Measurements from ENCODE around the gene SCYGR7. TPM values are rescaled to one million over a fixed set of nuclear protein-coding genes. Genes with fewer than 3 reads are reported as not detected.

Gene SCYGR7
- total RNA-seq, 2 donors from 2014 or later, result not detected

DNA sequence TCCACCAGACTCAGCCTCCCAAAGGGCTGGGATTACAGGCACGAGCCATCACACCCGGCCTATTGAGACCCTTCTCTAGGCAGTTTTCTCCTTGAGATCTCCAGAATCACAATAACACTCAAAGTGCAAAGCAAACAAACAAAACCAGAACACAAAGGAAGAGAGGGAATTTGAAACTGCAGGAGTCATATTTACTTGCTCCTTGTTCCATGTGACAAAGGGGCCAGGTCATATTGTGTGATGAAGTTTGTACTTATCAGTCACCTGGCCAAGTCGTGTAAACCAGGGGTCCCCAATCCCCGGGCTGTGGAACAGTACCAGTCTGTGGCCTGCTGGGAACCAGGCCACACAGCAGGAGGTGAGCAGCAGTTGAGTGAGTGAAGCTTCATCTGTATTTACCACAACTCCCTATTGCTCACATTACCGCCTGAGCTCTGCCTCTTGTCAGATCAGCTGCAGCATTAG, 44.1 kb downstream of the SCYGR7 start:
- Histone ChIP-seq H3K9me3 (no peaks in the 10 kb centered on the region), H3K9ac (ENCODE audit: low read depth in 2 of 2, low read length in 2 of 2) (no peak overlapping the region), H3K27ac (no peak overlapping the region), H3K27me3 (no peaks in the 10 kb centered on the region), H3K36me3 (no peaks in the 10 kb centered on the region), H3K4me1 (peaks cover 9% of the 10 kb centered on the region), H3K4me3 (no peak overlapping the region)
- TF ChIP-seq, protein P1, sequence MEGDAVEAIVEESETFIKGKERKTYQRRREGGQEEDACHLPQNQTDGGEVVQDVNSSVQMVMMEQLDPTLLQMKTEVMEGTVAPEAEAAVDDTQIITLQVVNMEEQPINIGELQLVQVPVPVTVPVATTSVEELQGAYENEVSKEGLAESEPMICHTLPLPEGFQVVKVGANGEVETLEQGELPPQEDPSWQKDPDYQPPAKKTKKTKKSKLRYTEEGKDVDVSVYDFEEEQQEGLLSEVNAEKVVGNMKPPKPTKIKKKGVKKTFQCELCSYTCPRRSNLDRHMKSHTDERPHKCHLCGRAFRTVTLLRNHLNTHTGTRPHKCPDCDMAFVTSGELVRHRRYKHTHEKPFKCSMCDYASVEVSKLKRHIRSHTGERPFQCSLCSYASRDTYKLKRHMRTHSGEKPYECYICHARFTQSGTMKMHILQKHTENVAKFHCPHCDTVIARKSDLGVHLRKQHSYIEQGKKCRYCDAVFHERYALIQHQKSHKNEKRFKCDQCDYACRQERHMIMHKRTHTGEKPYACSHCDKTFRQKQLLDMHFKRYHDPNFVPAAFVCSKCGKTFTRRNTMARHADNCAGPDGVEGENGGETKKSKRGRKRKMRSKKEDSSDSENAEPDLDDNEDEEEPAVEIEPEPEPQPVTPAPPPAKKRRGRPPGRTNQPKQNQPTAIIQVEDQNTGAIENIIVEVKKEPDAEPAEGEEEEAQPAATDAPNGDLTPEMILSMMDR (IDR thresholded peaks at IDR 0.05), result no peak
- DNase-seq, result no peak
- intact Hi-C loops (cut with DNase I), result loop anchor here (5.0 kb wide), 1 partner anchor 85 kb away; no protein-coding TSS in a partner anchor

DNA sequence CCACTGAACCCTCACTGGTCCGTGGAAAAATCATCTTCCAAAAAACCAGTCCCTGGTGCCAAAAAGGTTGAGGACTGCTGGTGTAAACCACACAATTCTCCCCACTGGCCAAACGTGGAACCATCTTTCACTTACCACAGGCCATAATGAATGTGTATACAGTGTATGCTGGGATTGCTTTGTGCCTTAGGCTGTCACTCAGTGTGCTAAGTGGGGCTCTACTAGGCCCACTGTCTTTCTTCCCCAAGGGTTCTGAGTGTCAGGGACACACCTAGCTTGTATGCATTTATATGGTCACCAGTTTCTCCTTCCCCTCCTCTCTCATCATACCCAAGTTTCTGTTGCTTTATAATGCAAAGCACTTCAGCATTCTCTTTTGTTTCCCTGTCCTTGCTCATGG, 44.8 kb downstream of the SCYGR7 start:
- Histone ChIP-seq H3K27ac (no peak overlapping the region), H3K4me1 (peaks cover 9% of the 10 kb centered on the region), H3K36me3 (no peaks in the 10 kb centered on the region), H3K9me3 (no peaks in the 10 kb centered on the region), H3K4me3 (no peak overlapping the region), H3K9ac (ENCODE audit: low read depth in 2 of 2, low read length in 2 of 2) (no peak overlapping the region), H3K27me3 (no peaks in the 10 kb centered on the region)
- no peak for DNase-seq
- TF ChIP-seq, protein P1 (IDR thresholded peaks at IDR 0.05), result no peak
- intact Hi-C loops (cut with DNase I), result loop anchor here (5.0 kb wide), 1 partner anchor 84 kb away; no protein-coding TSS in a partner anchor

DNA sequence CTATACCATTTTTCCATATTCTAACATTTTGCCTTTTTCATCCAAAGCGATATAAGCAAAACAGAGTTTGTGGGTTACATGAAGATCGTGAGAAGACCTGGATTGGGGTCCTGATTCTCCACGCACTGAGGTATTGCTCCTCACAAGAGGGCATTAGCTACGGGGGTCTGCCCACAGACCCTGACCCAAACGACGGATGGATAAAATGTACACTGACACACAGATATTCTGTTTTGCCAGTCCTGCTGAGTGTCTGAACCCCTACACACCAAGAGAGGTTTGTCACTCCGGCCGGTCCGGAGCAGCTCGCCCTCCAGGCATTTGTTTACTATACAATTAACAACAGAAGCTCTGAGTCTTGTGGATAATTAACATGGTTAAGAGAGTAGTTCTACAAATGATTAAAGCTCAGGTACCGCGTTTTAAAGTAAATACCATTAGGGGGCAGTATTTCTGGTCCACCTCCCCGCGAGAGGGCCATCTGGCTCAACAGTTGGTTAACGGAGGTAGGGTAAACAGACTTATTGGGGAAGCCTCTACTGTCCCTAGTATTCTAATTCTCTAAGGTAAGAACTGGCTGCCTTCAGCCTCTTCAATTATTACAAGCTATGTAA, 46.0 kb downstream of the SCYGR7 start:
- H3K27ac ChIP-seq, result no peak overlapping the region
- intact Hi-C loops (cut with DNase I), result loop anchor here (5.0 kb wide), 1 partner anchor 83 kb away; no protein-coding TSS in a partner anchor
- peaks cover 9% of the 10 kb centered on the region for H3K4me1 ChIP-seq
- no peak for DNase-seq
- no peaks in the 10 kb centered on the region for H3K27me3 ChIP-seq
- no peaks in the 10 kb centered on the region for H3K36me3 ChIP-seq
- no peaks in the 10 kb centered on the region for H3K9me3 ChIP-seq
- H3K9ac ChIP-seq (ENCODE audit: low read depth in 2 of 2, low read length in 2 of 2), result no peak overlapping the region
- no peak overlapping the region for H3K4me3 ChIP-seq
- TF ChIP-seq, protein P1 (IDR thresholded peaks at IDR 0.05), result peak; percentile 14

DNA sequence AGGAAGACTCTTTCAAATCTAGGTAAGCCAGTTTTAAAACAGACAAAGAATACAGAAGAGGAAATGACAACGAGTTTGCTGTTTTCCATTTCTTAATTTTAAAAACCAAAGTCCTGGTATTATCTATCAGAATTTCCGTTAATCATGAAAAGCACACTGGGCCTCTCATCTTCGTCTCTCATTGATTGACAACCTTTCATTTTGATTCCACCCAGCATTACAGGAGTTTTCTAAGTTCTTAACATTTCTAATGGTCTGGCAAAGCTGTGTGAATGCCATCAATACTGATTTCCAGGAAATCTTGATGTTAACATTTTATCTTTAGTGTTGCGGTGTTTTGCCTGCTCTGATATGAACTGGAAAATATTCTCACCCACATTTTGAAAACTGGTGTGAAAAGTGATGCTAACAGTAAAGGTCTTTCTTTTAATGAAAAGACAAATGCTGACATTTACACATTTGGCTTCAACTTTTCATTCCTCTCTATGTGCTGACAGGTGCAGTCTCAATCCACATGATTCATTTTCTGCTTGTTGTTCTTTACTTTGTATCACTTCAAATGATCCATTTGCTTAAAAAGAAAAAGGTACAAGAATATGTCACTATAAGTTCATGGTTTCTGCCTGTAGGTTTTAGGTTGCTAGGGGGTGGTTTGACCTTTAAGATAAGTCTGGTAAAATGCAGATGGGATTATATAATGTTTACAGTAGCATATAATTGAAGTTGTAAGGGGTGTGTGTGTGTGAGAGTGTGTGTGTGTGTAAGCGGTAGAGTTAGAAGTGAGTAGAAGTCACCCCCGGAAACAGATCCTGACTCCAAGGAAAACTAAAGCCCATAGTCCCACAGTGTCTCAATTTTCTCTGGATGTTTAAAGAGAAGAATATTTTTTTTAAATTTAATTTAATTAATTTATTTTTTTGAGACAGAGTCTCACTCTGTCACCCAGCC, 47.0 kb downstream of the SCYGR7 start:
- Histone ChIP-seq H3K9ac (ENCODE audit: low read depth in 2 of 2, low read length in 2 of 2) (no peak overlapping the region), H3K27me3 (no peaks in the 10 kb centered on the region), H3K27ac (no peak overlapping the region), H3K4me3 (no peak overlapping the region), H3K4me1 (peaks cover 9% of the 10 kb centered on the region), H3K36me3 (no peaks in the 10 kb centered on the region), H3K9me3 (no peaks in the 10 kb centered on the region)
- TF ChIP-seq, protein P1 (IDR thresholded peaks at IDR 0.05), result no peak
- no peak for DNase-seq
- intact Hi-C loops (cut with DNase I), result loop anchor here (5.0 kb wide), 1 partner anchor 82 kb away; no protein-coding TSS in a partner anchor

Other genes starting within 250 kb of the SCYGR7 start
- gene SCYGR2, start 129.4 kb upstream of the SCYGR7 start, total RNA-seq, result not detected
- not detected for gene SCYGR3, start 113.5 kb upstream of the SCYGR7 start, total RNA-seq
- gene SCYGR4, start 110.8 kb upstream of the SCYGR7 start, total RNA-seq, result not detected
- gene SCYGR5, start 61.5 kb upstream of the SCYGR7 start, total RNA-seq, result not detected
- gene SLC19A3, start 10.3 kb upstream of the SCYGR7 start, total RNA-seq, result 10 to 100 TPM in 1 of 2 donors, 1 to 10 TPM in 1; 6.4 to 19.6 TPM
- gene SCYGR6, start 3.6 kb upstream of the SCYGR7 start, total RNA-seq, result not detected
- gene SCYGR8, start 17.6 kb downstream of the SCYGR7 start, total RNA-seq, result not detected
- 10 to 100 TPM; 11.5 to 43.5 TPM for gene CCL20, start 85.5 kb downstream of the SCYGR7 start, total RNA-seq
- not detected for gene DAW1, start 143.3 kb downstream of the SCYGR7 start, total RNA-seq

Data from colonic mucosa (tissue), 4 donors.